Thyroid gland (tissue), 4 donors: ENCODE measurements around the gene DDB1. TPM values are rescaled to one million over a fixed set of nuclear protein-coding genes. Genes with fewer than 3 reads are reported as not detected.

ENCODE experiments used
- DNase-seq, 2 donors: peaks; one replicate each; pipeline ENCODE4 v3.0.0-alpha.2; 2019
- H3K27ac ChIP-seq, 3 donors: fragments of 200-600 bp; sonication (generic); 1 replicate in 2 of 3; 2 replicates in 1 of 3; pipeline ENCODE4 v1.5.1; 2016 to 2019; ENCODE audit warnings: mild to moderate bottlenecking in 1 of 3, moderate library complexity in 1 of 3
- H3K27me3 ChIP-seq: fragments of 200-600 bp; sonication (generic); one replicate; pipeline ENCODE4 v1.5.1; 2019
- H3K36me3 ChIP-seq, 2 donors: fragments of 200-600 bp; sonication (generic); one replicate each; pipeline ENCODE4 v1.5.1; 2016 to 2019
- H3K4me1 ChIP-seq, 2 donors: fragments of 200-600 bp; sonication (generic); one replicate each; pipeline ENCODE4 v1.5.1; 2017 to 2019
- H3K4me3 ChIP-seq, 3 donors: fragments of 200-600 bp; sonication (generic); replicated peaks in 1 of 3; 1 replicate in 2 of 3; 2 replicates in 1 of 3; pipeline ENCODE4 v1.5.1; 2016; ENCODE audit warnings: mild to moderate bottlenecking in 1 of 3
- H3K9me3 ChIP-seq: fragments of 200-600 bp; sonication (generic); one replicate; pipeline ENCODE4 v1.5.1; 2017
- CTCF ChIP-seq, 6 experiments: fragments of 200-600 bp in 3 of 6; fragments of 450-650 bp in 3 of 6; sonication (generic) in 3 of 6; IDR thresholded peaks; one replicate each; pipeline ENCODE4 v1.5.1; 2016 to 2019; ENCODE audit warnings: antibody characterized with exemption in 6 of 6, mild to moderate bottlenecking in 2 of 6, inconsistent platforms in 1 of 6, moderate library complexity in 1 of 6
- POLR2A ChIP-seq, 2 donors: fragments of 450-650 bp; IDR thresholded peaks; one replicate each; pipeline ENCODE4 v1.6.1; 2017; ENCODE audit warnings: antibody characterized with exemption in 2 of 2, mild to moderate bottlenecking in 2 of 2, moderate library complexity in 1 of 2
- WGBS, 2 donors: methylation state at CpG; one replicate each; pipeline ENCODE4 v1.1.5; 2017; 5-methylcytosine and 5-hydroxymethylcytosine counted together
- intact Hi-C: fragments of 100-400 bp; cut with DNase I; formaldehyde crosslinking; loops from one replicate; pipeline ENCODE4 v1.15.1; 2023
- total RNA-seq, 4 donors: library from RNA; depleted of rRNA; stranded (reverse); fragments of >200 nt; gene quantifications; one replicate each; pipeline ENCODE4 v1.2.3, GENCODE V29; 2016

The DDB1 gene
- total RNA-seq, result 100 to 1,000 TPM; 132 to 211 (median 182) TPM

GRCh38 chr11:61332797-61333549, at the start of gene DDB1, which contains the start of gene TKFC:
DDB1 (minus strand) TSS chr11:61333105; CDS start chr11:61332968, 137 bp downstream.
TKFC (plus strand) TSS chr11:61333228; CDS start chr11:61334729, 1,501 bp downstream.
- intact Hi-C loops, result loop anchor here (10.0 kb wide), 1 partner anchor 78 kb away; no protein-coding TSS in a partner anchor
- no peak for TF ChIP-seq CTCF (IDR thresholded peaks at IDR 0.05)
- peak in 1 of 2 donors; percentile 92 for TF ChIP-seq POLR2A (IDR thresholded peaks at IDR 0.05)
- 0% methylated on average over 9 to 20 of the region's 81 CpGs for whole genome bisulfite sequencing, 2 donors
- Histone ChIP-seq H3K27ac (peak within 1 kb of the TSS; percentile 66 to 87 (median 79)), H3K9me3 (no peaks in the 10 kb centered on the region), H3K4me3 (peak within 1 kb of the TSS; percentile 93 to 99 (median 95)), H3K4me1 (peaks cover 18 to 32% of the 10 kb centered on the region in 2 donors), H3K27me3 (no peaks in the 10 kb centered on the region), H3K36me3 (peaks cover 0 to 11% of the 10 kb centered on the region in 2 donors)
- peak; percentile 96 to 97 for DNase-seq

- no peak for DNase-seq
- Histone ChIP-seq H3K4me1 (no peaks in the 10 kb centered on the region), H3K27ac (no peak overlapping the region), H3K9me3 (no peaks in the 10 kb centered on the region), H3K36me3 (no peaks in the 10 kb centered on the region), H3K27me3 (no peaks in the 10 kb centered on the region), H3K4me3 (no peak overlapping the region)
- no peak for TF ChIP-seq POLR2A (IDR thresholded peaks at IDR 0.05)
- TF ChIP-seq CTCF (IDR thresholded peaks at IDR 0.05), result no peak
- WGBS, 2 donors, result 92 to 94% methylated on average over 9 of the region's 9 CpGs
- intact Hi-C loops, result no loop called here
Measured at GRCh38 chr11:61380884-61381283, 48.0 kb upstream of the DDB1 start.

- WGBS, 2 donors, result 82 to 90% methylated on average over 5 of the region's 5 CpGs
- no peaks in the 10 kb centered on the region for H3K36me3 ChIP-seq
- no peak for TF ChIP-seq CTCF (IDR thresholded peaks at IDR 0.05)
- no peak for TF ChIP-seq POLR2A (IDR thresholded peaks at IDR 0.05)
- no peak for DNase-seq
- H3K9me3 ChIP-seq, result no peaks in the 10 kb centered on the region
- H3K27ac ChIP-seq, result no peak overlapping the region
- no peaks in the 10 kb centered on the region for H3K4me1 ChIP-seq
- intact Hi-C loops, result loop anchor here (10.0 kb wide), 1 partner anchor 124 kb away; no protein-coding TSS in a partner anchor
- H3K27me3 ChIP-seq, result no peaks in the 10 kb centered on the region
- no peak overlapping the region for H3K4me3 ChIP-seq
Measured at GRCh38 chr11:61378713-61379313, 45.9 kb upstream of the DDB1 start.

GRCh38 chr11:61377461-61378160, 44.7 kb upstream of the DDB1 start:
- 96 to 97% methylated on average over 6 of the region's 6 CpGs for WGBS, 2 donors
- H3K27me3 ChIP-seq, result no peaks in the 10 kb centered on the region
- TF ChIP-seq POLR2A (IDR thresholded peaks at IDR 0.05), result no peak
- TF ChIP-seq CTCF (IDR thresholded peaks at IDR 0.05), result no peak
- no peak overlapping the region for H3K4me3 ChIP-seq
- no peaks in the 10 kb centered on the region for H3K4me1 ChIP-seq
- H3K36me3 ChIP-seq, result no peaks in the 10 kb centered on the region
- H3K27ac ChIP-seq, result no peak overlapping the region
- no peaks in the 10 kb centered on the region for H3K9me3 ChIP-seq
- no peak for DNase-seq
- intact Hi-C loops, result loop anchor here (10.0 kb wide), 1 partner anchor 123 kb away; no protein-coding TSS in a partner anchor
